A673 (cell line): ENCODE measurements around the gene SP140L.

Experiments used
- EZH2 ChIP-seq: fragments of 200-600 bp; sonication (generic); IDR thresholded peaks from 2 replicates; pipeline ENCODE4 v1.6.1; 2017; ENCODE audit warnings: borderline replicate concordance, low read depth, mild to moderate bottlenecking, mixed read lengths, antibody characterized with exemption, low read length; ENCODE audit not compliant: poor library complexity, severe bottlenecking
- TF ChIP-seq, protein P1 (sequence below): fragments of 300-800, 200-600 bp; sonication (generic); conservative IDR thresholded peaks from 2 replicates; pipeline ENCODE4 v1.5.1; 2017; ENCODE audit warnings: low read depth, mild to moderate bottlenecking, antibody characterized with exemption, low read length, moderate library complexity, mixed read lengths

GRCh38 chr2:230447036-230447435, 120.0 kb downstream of the SP140L start:
- TF ChIP-seq, protein P1, sequence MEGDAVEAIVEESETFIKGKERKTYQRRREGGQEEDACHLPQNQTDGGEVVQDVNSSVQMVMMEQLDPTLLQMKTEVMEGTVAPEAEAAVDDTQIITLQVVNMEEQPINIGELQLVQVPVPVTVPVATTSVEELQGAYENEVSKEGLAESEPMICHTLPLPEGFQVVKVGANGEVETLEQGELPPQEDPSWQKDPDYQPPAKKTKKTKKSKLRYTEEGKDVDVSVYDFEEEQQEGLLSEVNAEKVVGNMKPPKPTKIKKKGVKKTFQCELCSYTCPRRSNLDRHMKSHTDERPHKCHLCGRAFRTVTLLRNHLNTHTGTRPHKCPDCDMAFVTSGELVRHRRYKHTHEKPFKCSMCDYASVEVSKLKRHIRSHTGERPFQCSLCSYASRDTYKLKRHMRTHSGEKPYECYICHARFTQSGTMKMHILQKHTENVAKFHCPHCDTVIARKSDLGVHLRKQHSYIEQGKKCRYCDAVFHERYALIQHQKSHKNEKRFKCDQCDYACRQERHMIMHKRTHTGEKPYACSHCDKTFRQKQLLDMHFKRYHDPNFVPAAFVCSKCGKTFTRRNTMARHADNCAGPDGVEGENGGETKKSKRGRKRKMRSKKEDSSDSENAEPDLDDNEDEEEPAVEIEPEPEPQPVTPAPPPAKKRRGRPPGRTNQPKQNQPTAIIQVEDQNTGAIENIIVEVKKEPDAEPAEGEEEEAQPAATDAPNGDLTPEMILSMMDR = no peak
- TF ChIP-seq EZH2 = no peak
